ENCODE results near the gene ADCK1.

DNA sequence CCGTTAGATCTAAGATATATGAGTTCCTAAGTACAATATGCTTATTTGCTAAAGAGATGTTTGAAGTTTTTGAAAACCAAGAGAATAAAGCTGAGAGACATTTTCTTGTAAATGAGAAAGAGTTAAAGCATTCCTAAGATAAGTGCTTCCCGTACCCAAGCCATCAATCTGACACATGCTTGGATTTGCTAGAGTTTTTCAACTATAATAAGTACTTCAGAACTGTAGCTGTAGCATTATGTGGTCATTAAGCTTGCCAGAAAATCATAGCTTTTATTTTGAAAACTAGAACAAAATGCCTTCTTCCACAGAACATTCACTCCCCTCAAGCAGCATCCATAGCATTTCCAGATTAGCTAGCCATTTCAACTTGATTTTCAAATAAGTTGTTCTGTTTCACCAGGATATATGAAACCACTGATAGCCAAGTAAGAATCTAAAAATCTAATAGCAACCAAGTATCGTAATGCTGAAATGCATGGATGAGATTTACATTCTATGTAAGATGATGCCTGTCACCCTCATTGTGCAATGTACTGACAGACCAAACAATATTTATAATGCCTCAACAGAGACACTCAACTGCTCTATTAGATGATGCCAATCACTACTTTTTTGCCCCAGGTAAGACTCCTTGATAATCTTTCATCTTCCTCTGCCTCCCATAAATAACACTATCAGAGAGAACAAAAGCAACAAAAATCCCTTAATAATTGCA lies 47.0 kb upstream of the ADCK1 start:
- TF ChIP-seq, protein P1, sequence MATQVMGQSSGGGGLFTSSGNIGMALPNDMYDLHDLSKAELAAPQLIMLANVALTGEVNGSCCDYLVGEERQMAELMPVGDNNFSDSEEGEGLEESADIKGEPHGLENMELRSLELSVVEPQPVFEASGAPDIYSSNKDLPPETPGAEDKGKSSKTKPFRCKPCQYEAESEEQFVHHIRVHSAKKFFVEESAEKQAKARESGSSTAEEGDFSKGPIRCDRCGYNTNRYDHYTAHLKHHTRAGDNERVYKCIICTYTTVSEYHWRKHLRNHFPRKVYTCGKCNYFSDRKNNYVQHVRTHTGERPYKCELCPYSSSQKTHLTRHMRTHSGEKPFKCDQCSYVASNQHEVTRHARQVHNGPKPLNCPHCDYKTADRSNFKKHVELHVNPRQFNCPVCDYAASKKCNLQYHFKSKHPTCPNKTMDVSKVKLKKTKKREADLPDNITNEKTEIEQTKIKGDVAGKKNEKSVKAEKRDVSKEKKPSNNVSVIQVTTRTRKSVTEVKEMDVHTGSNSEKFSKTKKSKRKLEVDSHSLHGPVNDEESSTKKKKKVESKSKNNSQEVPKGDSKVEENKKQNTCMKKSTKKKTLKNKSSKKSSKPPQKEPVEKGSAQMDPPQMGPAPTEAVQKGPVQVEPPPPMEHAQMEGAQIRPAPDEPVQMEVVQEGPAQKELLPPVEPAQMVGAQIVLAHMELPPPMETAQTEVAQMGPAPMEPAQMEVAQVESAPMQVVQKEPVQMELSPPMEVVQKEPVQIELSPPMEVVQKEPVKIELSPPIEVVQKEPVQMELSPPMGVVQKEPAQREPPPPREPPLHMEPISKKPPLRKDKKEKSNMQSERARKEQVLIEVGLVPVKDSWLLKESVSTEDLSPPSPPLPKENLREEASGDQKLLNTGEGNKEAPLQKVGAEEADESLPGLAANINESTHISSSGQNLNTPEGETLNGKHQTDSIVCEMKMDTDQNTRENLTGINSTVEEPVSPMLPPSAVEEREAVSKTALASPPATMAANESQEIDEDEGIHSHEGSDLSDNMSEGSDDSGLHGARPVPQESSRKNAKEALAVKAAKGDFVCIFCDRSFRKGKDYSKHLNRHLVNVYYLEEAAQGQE (IDR thresholded peaks at IDR 0.05; ENCODE audit: low read depth): no peak
- TF ChIP-seq RAD21 (IDR thresholded peaks at IDR 0.05; ENCODE audit: low read depth): no peak
- no peak for TF ChIP-seq TEAD4 (IDR thresholded peaks at IDR 0.05)
